GM12865 (cell line): ENCODE measurements around the gene TMEM121B.
A peak's percentile ranks its signal among the peaks of the same experiment; 100 is the strongest.

ENCODE experiments used
- DNase-seq: peaks from one replicate; pipeline ENCODE4 v3.0.0; 2010; ENCODE audit warnings: low read depth
- H3K4me3 ChIP-seq: 2 replicates; pipeline ENCODE4 v1.5.1; 2011; ENCODE audit warnings: mild to moderate bottlenecking, low read depth, low read length, control low read depth
- TF ChIP-seq, protein P1 (sequence below): IDR thresholded peaks from 2 replicates; pipeline ENCODE4 v1.5.1; 2011; ENCODE audit warnings: low read length, control low read depth, low read depth, inconsistent platforms; ENCODE audit not compliant: insufficient read depth; ENCODE audit errors: missing control alignments

Gene TMEM121B

DNA sequence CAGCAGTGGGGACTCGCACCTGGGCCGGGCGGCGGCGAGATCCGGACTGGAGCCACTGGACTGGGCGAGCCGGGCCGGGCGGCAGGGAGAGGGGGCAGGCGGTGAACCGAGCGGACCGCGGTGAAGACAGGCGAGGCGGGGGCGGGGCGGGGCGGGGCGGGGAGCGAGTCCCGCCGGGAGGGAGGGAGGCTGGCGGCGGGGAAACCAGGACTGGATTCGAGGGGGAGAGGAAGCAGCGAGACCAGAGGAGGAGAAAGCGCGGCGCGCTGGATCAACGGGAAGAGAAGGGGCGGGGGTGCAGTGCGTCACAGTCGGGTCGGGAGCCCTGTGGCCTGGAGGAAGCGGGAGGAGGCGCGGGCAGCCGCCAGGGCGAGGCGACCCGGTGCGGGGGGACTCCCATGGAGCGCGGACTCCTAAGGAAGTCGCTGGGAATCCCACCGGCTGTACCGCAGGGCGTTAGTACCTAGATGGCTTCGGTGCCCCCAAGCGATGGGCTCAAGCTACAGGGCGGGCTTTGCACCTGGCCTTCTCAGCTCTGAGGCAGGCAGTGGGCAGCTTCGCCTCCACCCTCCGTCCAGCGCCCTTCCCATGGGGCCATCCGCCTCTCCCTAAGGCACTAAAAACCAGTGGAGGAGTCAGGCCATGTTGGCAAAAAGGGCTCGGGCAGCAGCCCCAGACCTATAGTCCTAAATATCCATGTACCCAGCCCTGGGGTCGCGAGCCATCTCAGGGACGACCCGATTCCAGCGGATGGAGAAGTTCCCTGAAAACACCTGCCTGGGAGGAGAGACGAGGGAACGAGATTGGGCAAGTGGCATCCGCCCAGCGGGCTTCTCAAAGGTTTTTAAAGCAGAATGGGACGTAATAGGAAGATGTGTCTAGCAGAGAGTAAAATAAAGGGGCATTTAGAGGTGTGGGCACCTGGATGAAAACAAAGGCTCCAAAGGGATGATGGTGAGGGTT is at the start of gene TMEM121B:
Gene TMEM121B (minus strand): TSS at position 128 of the 963 bp plus-strand sequence. CDS start 233 bp downstream, outside the sequence.
- H3K4me3 ChIP-seq, result no peak within 1 kb of the TSS
- no peak for DNase-seq
- TF ChIP-seq, protein P1, sequence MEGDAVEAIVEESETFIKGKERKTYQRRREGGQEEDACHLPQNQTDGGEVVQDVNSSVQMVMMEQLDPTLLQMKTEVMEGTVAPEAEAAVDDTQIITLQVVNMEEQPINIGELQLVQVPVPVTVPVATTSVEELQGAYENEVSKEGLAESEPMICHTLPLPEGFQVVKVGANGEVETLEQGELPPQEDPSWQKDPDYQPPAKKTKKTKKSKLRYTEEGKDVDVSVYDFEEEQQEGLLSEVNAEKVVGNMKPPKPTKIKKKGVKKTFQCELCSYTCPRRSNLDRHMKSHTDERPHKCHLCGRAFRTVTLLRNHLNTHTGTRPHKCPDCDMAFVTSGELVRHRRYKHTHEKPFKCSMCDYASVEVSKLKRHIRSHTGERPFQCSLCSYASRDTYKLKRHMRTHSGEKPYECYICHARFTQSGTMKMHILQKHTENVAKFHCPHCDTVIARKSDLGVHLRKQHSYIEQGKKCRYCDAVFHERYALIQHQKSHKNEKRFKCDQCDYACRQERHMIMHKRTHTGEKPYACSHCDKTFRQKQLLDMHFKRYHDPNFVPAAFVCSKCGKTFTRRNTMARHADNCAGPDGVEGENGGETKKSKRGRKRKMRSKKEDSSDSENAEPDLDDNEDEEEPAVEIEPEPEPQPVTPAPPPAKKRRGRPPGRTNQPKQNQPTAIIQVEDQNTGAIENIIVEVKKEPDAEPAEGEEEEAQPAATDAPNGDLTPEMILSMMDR, result no peak

GRCh38 chr22:17167486-17167885 is 46.3 kb upstream of the TMEM121B start:
- no peak for DNase-seq
- TF ChIP-seq, protein P1, result no peak
- no peak overlapping the region for H3K4me3 ChIP-seq

- DNase-seq, result no peak
- H3K4me3 ChIP-seq, result no peak overlapping the region
- TF ChIP-seq, protein P1, result no peak
These were observed 43.3 kb upstream of the TMEM121B start for GRCh38 chr22:17164392-17165024.

DNA sequence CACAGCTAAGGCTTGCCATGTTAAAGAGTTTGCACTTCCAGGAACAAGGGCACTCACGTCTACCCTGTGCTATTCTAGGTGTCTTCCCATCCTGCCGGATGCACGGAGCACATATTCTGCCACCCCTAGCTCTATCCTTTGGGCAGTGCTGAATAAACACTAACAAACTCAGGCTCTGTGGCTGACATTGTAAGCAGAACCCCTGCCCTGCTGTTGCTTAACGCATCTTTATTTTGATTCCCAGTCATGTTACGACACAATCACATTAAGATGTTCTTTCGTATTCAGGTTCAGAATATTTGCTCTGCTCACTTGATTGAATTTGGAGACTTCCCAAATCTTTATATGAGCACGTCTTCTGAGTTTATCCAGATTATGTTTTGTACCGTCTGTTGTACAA is 41.6 kb upstream of the TMEM121B start:
- H3K4me3 ChIP-seq, result no peak overlapping the region
- DNase-seq, result no peak
- TF ChIP-seq, protein P1, result no peak

DNA sequence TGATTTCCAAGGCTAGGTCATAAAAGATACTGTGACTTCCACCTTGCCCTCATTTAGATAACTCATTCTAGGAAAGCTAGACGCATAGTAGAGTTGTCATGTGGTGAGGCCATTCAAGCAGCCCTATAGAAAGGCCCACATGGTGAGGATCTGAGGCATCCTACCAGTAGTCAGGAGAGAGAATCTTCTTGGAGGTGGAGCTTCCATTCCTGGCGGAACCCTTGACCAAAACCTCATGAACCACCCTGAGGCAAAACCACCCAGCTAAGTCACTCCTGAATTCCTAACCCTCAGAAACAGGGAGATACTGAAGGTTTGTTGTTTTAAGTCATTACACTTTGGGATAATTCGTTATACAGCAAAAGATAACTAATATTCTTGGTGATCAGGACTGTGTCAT is 40.8 kb upstream of the TMEM121B start:
- TF ChIP-seq, protein P1, result no peak
- H3K4me3 ChIP-seq, result no peak overlapping the region
- no peak for DNase-seq

DNA sequence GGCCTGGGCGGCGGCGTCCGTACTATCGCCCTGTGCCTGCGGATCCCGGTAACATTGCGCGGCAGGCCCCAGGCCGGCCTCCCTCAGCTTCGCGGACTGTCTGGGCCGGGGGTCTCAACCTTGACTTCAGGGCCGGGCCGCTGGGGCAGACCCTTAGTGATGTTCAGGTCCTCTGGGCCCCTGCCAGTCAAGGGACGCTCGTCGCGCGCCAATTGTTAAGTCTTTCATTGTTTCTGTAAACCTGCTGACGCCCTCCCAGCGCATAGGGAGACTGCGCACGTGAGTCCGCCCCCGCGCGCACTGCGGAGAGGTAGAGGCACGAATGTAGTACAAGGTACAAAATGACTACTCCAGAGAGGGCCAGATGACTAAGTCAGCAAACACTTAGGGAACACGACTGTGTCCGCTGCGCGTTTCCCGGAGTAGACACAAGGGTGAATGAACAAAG is 38.4 kb upstream of the TMEM121B start:
- peak; percentile 61 for DNase-seq
- peak overlapping the region; percentile 83 for H3K4me3 ChIP-seq
- TF ChIP-seq, protein P1, result no peak
